GM19035 (cell line): ENCODE data around the gene DHRS3.

Experiments
- ATAC-seq: cut with Tn5 transposase; IDR thresholded peaks from one replicate; pipeline ENCODE4 v1.9.1; 2021; ENCODE audit not compliant: unreplicated experiment

DHRS3 gene

GRCh38 chr1:12519693-12520364, 98.2 kb downstream of the DHRS3 start:
- ATAC-seq: no peak

- ATAC-seq: no peak
Measured at GRCh38 chr1:12518931-12519692, 98.9 kb downstream of the DHRS3 start.
